GM18870 (cell line): ENCODE results near the gene CKB.
"Not testable (repeated sequence)": the region's sequence is repeated elsewhere in the genome, so short reads cannot be mapped to it uniquely, and the experiment has no call there.

ENCODE experiments used
- ATAC-seq: cut with Tn5 transposase; IDR thresholded peaks from one replicate; pipeline ENCODE4 v1.9.1; 2021; ENCODE audit warnings: moderate library complexity; ENCODE audit not compliant: unreplicated experiment

CKB gene

GRCh38 chr14:103514596-103515421 lies 7.8 kb downstream of the CKB start:
- ATAC-seq, result no peak

- ATAC-seq, result no peak
These were observed 9.7 kb downstream of the CKB start for GRCh38 chr14:103512701-103513611.

- not testable (repeated sequence) for ATAC-seq
These were observed 10.4 kb downstream of the CKB start for GRCh38 chr14:103512180-103512579.

- no peak for ATAC-seq
These were observed 11.6 kb downstream of the CKB start for GRCh38 chr14:103510724-103511693.

GRCh38 chr14:103509864-103510723 lies 12.5 kb downstream of the CKB start:
- no peak for ATAC-seq

- ATAC-seq, result no peak
These were observed 13.9 kb downstream of the CKB start for GRCh38 chr14:103508521-103509329.

GRCh38 chr14:103507751-103508150 lies 14.9 kb downstream of the CKB start:
- ATAC-seq, result no peak

- ATAC-seq, result no peak
These were observed 17.6 kb downstream of the CKB start for GRCh38 chr14:103504991-103505565.

- ATAC-seq, result no peak
These were observed 19.3 kb downstream of the CKB start for GRCh38 chr14:103503296-103503695.

GRCh38 chr14:103502877-103503276 lies 19.8 kb downstream of the CKB start:
- no peak for ATAC-seq

- no peak for ATAC-seq
These were observed 20.5 kb downstream of the CKB start for GRCh38 chr14:103501921-103502669.

- ATAC-seq, result no peak
These were observed 21.4 kb downstream of the CKB start for GRCh38 chr14:103501041-103501870.

- no peak for ATAC-seq
These were observed 22.3 kb downstream of the CKB start for GRCh38 chr14:103500148-103500990.

- ATAC-seq, result no peak
These were observed 22.9 kb downstream of the CKB start for GRCh38 chr14:103499709-103500108.

GRCh38 chr14:103496776-103497175 lies 25.9 kb downstream of the CKB start:
- no peak for ATAC-seq

GRCh38 chr14:103495854-103496253 lies 26.8 kb downstream of the CKB start:
- ATAC-seq, result no peak
